DOHH2 (cell line): Measurements from ENCODE around the gene CNDP1.

Experiments used
- H3F3A ChIP-seq: fragments of 200-600 bp; sonication (generic), shearing (Covaris generic); 2 replicates; pipeline ENCODE4 v1.6.0; 2016; ENCODE audit warnings: antibody characterized with exemption, mild to moderate bottlenecking; ENCODE audit not compliant: control insufficient read depth, insufficient read depth
- H3K27ac ChIP-seq: fragments of 200-600 bp; sonication (generic); 2 replicates; pipeline ENCODE4 v1.5.1; 2014; ENCODE audit warnings: low read depth, mild to moderate bottlenecking, low read length, moderate library complexity
- H3K27me3 ChIP-seq: fragments of 200-600 bp; sonication (generic); 2 replicates; pipeline ENCODE4 v1.6.1; 2014; ENCODE audit warnings: mild to moderate bottlenecking, low read length, mixed read lengths; ENCODE audit not compliant: control insufficient read depth
- H3K36me3 ChIP-seq: fragments of 200-600 bp; sonication (generic); 2 replicates; pipeline ENCODE4 v1.6.1; 2014; ENCODE audit warnings: mild to moderate bottlenecking, low read length, moderate library complexity, mixed read lengths; ENCODE audit not compliant: control insufficient read depth
- H3K4me1 ChIP-seq: fragments of 200-600 bp; sonication (generic); 2 replicates; pipeline ENCODE4 v1.6.1; 2014; ENCODE audit warnings: mild to moderate bottlenecking, low read length, mixed read lengths; ENCODE audit not compliant: control insufficient read depth
- H3K4me2 ChIP-seq: fragments of 200-600 bp; sonication (generic); 2 replicates; pipeline ENCODE4 v1.6.0; 2014; ENCODE audit warnings: mild to moderate bottlenecking, low read length, moderate library complexity
- H3K4me3 ChIP-seq: fragments of 200-600 bp; sonication (generic); 2 replicates; pipeline ENCODE4 v1.5.1; 2014; ENCODE audit warnings: mild to moderate bottlenecking, low read length, mixed read lengths
- H3K79me2 ChIP-seq: fragments of 200-600 bp; sonication (generic); 2 replicates; pipeline ENCODE4 v1.6.1; 2014; ENCODE audit warnings: mild to moderate bottlenecking, low read length, mixed read lengths; ENCODE audit not compliant: control insufficient read depth
- H3K9me2 ChIP-seq: fragments of 200-600 bp; sonication (generic); replicated peaks from 2 replicates; pipeline ENCODE4 v1.6.1; 2014; ENCODE audit warnings: mild to moderate bottlenecking, low read length, mixed read lengths; ENCODE audit not compliant: control insufficient read depth
- H3K9me3 ChIP-seq: fragments of 200-600 bp; sonication (generic); 2 replicates; pipeline ENCODE4 v1.6.1; 2014; ENCODE audit warnings: antibody characterized with exemption, low read length, mixed read lengths; ENCODE audit not compliant: control insufficient read depth, insufficient read depth
- H4K20me1 ChIP-seq: fragments of 200-600 bp; sonication (generic); 2 replicates; pipeline ENCODE4 v1.6.0; 2014; ENCODE audit warnings: low read depth, mild to moderate bottlenecking, antibody characterized with exemption, low read length, moderate library complexity; ENCODE audit not compliant: control insufficient read depth, insufficient read depth
- CTCF ChIP-seq: fragments of 200-600 bp; sonication (generic); IDR thresholded peaks from one replicate; pipeline ENCODE4 v1.5.1; 2014; ENCODE audit warnings: antibody characterized with exemption, mild to moderate bottlenecking, low read depth, low read length; ENCODE audit not compliant: poor library complexity, severe bottlenecking
- EZH2phosphoT487 ChIP-seq: fragments of 200-600 bp; sonication (generic); IDR thresholded peaks from 2 replicates; pipeline ENCODE4 v1.6.1; 2017; ENCODE audit warnings: borderline replicate concordance, mild to moderate bottlenecking, antibody characterized with exemption, low read length, moderate library complexity, mixed read lengths

Gene CNDP1

GRCh38 chr18:74507097-74507881, 27.0 kb upstream of the CNDP1 start:
- no peaks in the 10 kb centered on the region; the same call in 1 of the 2 replicates for H4K20me1 ChIP-seq

GRCh38 chr18:74507927-74508326, 26.4 kb upstream of the CNDP1 start:
- H4K20me1 ChIP-seq, result no peaks in the 10 kb centered on the region; the same call in 1 of the 2 replicates
- no peaks in the 10 kb centered on the region for H3K27me3 ChIP-seq
- no peaks in the 10 kb centered on the region for H3K9me3 ChIP-seq
- peaks cover 90% of the 10 kb centered on the region for H3K36me3 ChIP-seq
- H3K79me2 ChIP-seq, result peaks cover 16% of the 10 kb centered on the region
- no peak overlapping the region for H3K4me3 ChIP-seq
- H3F3A ChIP-seq, result no peaks in the 10 kb centered on the region
- H3K4me1 ChIP-seq, result no peaks in the 10 kb centered on the region
- H3K27ac ChIP-seq, result no peak overlapping the region
- TF ChIP-seq EZH2phosphoT487 (no peak), CTCF (no peak)
- H3K4me2 ChIP-seq, result no peak overlapping the region
- no peaks in the 10 kb centered on the region for H3K9me2 ChIP-seq

More at GRCh38 chr18:74507097-74507881, 27.0 kb upstream of the CNDP1 start:
- Histone ChIP-seq H3K4me3 (no peak overlapping the region), H3K9me2 (no peaks in the 10 kb centered on the region), H3K36me3 (peaks cover 90% of the 10 kb centered on the region), H3K4me2 (no peak overlapping the region), H3K27me3 (no peaks in the 10 kb centered on the region), H3K27ac (no peak overlapping the region), H3K4me1 (no peaks in the 10 kb centered on the region), H3F3A (no peaks in the 10 kb centered on the region), H3K9me3 (no peaks in the 10 kb centered on the region), H3K79me2 (peaks cover 21% of the 10 kb centered on the region)
- no peak for TF ChIP-seq EZH2phosphoT487
- no peak for TF ChIP-seq CTCF

GRCh38 chr18:74508366-74508765, 25.9 kb upstream of the CNDP1 start:
- no peaks in the 10 kb centered on the region for H3K4me1 ChIP-seq
- H3K4me2 ChIP-seq, result no peak overlapping the region
- no peaks in the 10 kb centered on the region; the same call in 1 of the 2 replicates for H4K20me1 ChIP-seq
- H3K4me3 ChIP-seq, result no peak overlapping the region
- no peaks in the 10 kb centered on the region for H3F3A ChIP-seq
- H3K27ac ChIP-seq, result no peak overlapping the region
- H3K27me3 ChIP-seq, result no peaks in the 10 kb centered on the region
- H3K9me2 ChIP-seq, result no peaks in the 10 kb centered on the region
- peaks cover 90% of the 10 kb centered on the region for H3K36me3 ChIP-seq
- TF ChIP-seq EZH2phosphoT487 (no peak), CTCF (no peak)
- H3K79me2 ChIP-seq, result peaks cover 12% of the 10 kb centered on the region
- H3K9me3 ChIP-seq, result no peaks in the 10 kb centered on the region
